Measurements from ENCODE around the gene PLCD3. TPM values are rescaled to one million over a fixed set of nuclear protein-coding genes. Genes with fewer than 3 reads are reported as not detected.

PLCD3 gene
- total and polyA plus RNA-seq, 9 donors: 12.1 to 166 (median 83.4) TPM

DNA sequence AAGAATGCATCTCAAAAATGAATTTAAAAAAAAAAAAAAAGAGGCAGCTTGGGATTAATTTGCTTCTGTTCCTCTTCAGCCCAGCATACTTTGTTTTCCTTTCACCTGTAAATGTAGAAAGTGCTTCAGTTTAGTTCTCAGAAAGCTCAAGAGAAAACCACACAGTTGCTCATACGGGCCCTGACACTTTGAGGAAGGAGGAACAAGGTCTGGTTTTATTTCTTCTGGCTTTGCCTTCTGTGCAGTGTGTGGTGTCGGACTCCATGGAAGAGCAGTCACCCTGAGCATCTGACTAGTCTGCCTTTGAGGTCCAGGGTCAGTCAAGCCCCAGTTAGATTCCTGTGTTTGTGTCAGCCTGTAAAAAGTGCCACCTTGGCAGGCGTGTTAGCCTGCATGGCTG is 43.6 kb downstream of the PLCD3 start:
- no peaks in the 10 kb centered on the region for H3K9me3 ChIP-seq
- no peak overlapping the region for H3K4me3 ChIP-seq
- intact Hi-C loops (cut with DNase I): no loop called here
- DNase-seq: no peak
- H3K27ac ChIP-seq: no peak overlapping the region
- no peaks in the 10 kb centered on the region for H3K36me3 ChIP-seq
- 78 to 96% (median 93%) methylated on average over 3 of the region's 3 CpGs for WGBS, 3 donors
- no peaks in the 10 kb centered on the region for H3K27me3 ChIP-seq
- TF ChIP-seq EP300 (IDR thresholded peaks at IDR 0.05): no peak
- no peak for TF ChIP-seq POLR2A (IDR thresholded peaks at IDR 0.05)
- peaks cover 14% of the 10 kb centered on the region for H3K4me1 ChIP-seq (ENCODE audit: insufficient read depth)

DNA sequence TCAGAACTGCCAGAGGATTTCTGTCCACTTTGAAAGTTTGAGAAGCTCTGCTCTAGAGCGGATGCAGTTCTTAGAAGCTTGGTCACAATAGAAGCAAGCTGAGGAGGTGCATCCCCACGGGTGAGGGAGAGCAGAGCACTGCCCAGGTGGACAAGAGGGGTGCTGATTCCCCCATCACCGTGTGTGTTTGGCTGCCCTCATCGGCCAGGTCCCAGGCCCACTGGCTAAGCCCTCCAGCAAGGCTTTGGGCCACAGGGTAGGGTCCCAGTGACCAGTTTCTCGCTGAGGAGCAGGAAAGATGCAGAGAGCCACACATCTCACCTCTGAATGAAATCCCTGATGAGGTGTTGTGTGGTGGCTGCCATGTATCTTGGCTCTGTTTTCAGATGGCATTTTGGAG is 44.3 kb downstream of the PLCD3 start:
- H3K27ac ChIP-seq: no peak overlapping the region
- 85 to 93% (median 89%) methylated on average over 5 of the region's 5 CpGs for WGBS, 3 donors
- no peak overlapping the region for H3K4me3 ChIP-seq
- H3K27me3 ChIP-seq: no peaks in the 10 kb centered on the region
- peaks cover 9% of the 10 kb centered on the region for H3K4me1 ChIP-seq (ENCODE audit: insufficient read depth)
- intact Hi-C loops (cut with DNase I): no loop called here
- DNase-seq: no peak
- H3K9me3 ChIP-seq: no peaks in the 10 kb centered on the region
- TF ChIP-seq EP300 (IDR thresholded peaks at IDR 0.05) (no peak), POLR2A (IDR thresholded peaks at IDR 0.05) (no peak)
- TF ChIP-seq, protein P1, sequence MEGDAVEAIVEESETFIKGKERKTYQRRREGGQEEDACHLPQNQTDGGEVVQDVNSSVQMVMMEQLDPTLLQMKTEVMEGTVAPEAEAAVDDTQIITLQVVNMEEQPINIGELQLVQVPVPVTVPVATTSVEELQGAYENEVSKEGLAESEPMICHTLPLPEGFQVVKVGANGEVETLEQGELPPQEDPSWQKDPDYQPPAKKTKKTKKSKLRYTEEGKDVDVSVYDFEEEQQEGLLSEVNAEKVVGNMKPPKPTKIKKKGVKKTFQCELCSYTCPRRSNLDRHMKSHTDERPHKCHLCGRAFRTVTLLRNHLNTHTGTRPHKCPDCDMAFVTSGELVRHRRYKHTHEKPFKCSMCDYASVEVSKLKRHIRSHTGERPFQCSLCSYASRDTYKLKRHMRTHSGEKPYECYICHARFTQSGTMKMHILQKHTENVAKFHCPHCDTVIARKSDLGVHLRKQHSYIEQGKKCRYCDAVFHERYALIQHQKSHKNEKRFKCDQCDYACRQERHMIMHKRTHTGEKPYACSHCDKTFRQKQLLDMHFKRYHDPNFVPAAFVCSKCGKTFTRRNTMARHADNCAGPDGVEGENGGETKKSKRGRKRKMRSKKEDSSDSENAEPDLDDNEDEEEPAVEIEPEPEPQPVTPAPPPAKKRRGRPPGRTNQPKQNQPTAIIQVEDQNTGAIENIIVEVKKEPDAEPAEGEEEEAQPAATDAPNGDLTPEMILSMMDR (IDR thresholded peaks at IDR 0.05): no peak
- H3K36me3 ChIP-seq: no peaks in the 10 kb centered on the region

DNA sequence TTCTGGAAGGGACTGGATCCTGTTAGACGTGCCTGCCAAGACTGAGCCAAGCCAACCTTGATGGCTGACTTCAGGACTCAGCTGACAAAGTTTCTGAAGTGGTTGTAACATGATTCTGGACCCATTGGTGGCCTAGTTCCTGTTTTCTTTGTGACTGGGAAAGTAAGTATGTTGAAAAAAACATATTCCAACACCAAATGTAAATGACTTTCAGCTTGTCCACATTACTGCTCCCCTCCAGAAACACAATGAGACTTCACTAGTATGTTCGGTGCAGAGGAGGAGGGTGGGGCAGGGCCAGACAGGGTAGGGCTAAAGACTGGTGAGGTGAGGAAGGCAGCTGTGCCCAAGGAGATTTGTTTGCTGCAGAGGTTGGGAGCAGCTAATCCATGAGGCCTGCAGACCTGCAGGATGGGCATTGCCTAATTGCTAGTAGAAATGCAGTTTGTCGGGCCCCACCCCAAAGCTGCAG is 44.8 kb downstream of the PLCD3 start:
- H3K9me3 ChIP-seq: no peaks in the 10 kb centered on the region
- TF ChIP-seq POLR2A (IDR thresholded peaks at IDR 0.05): no peak
- TF ChIP-seq, protein P1 (IDR thresholded peaks at IDR 0.05): no peak
- no peak for TF ChIP-seq EP300 (IDR thresholded peaks at IDR 0.05)
- intact Hi-C loops (cut with DNase I): no loop called here
- H3K36me3 ChIP-seq: no peaks in the 10 kb centered on the region
- WGBS, 3 donors: 69 to 84% (median 78%) methylated on average over 3 of the region's 3 CpGs
- H3K4me1 ChIP-seq (ENCODE audit: insufficient read depth): peaks cover 6% of the 10 kb centered on the region
- no peak overlapping the region for H3K4me3 ChIP-seq
- DNase-seq: no peak
- no peaks in the 10 kb centered on the region for H3K27me3 ChIP-seq
- no peak overlapping the region for H3K27ac ChIP-seq

DNA sequence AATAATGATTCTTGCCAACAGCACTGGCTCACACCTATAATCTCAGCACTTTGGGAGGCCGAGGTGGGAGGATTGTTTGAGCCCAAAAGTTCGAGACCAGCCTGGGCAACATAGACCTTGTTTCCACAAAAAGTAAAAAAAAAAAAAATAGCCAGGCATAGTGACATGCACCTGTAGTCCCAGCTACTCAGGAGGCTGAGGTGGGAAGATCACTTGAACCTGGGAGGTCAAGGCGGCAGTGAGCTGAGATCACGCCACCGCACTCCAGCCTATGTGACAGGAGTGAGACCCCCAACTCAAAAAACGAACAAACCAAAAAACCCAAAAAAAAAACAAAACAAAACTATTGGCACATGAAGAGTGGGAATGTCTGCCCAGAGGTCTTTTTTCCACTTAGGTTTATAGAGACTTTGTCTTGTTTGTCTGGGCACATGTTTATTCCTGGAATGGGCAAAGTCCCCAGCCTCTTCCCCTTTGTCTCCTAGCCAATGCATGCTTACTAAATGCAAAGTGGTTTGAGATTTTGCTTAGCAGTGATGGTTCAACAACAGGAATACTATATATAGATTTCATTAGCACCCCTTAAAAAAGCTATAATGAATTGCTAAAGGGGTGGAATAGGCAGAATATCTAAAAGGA is 45.3 kb downstream of the PLCD3 start:
- TF ChIP-seq, protein P1 (IDR thresholded peaks at IDR 0.05): no peak
- no peak for TF ChIP-seq EP300 (IDR thresholded peaks at IDR 0.05)
- 89 to 90% (median 90%) methylated on average over 6 of the region's 6 CpGs for WGBS, 3 donors
- Histone ChIP-seq H3K36me3 (no peaks in the 10 kb centered on the region), H3K4me1 (ENCODE audit: insufficient read depth) (peaks cover 3% of the 10 kb centered on the region), H3K27me3 (no peaks in the 10 kb centered on the region), H3K27ac (no peak overlapping the region), H3K4me3 (no peak overlapping the region), H3K9me3 (no peaks in the 10 kb centered on the region)
- DNase-seq: no peak
- intact Hi-C loops (cut with DNase I): no loop called here

DNA sequence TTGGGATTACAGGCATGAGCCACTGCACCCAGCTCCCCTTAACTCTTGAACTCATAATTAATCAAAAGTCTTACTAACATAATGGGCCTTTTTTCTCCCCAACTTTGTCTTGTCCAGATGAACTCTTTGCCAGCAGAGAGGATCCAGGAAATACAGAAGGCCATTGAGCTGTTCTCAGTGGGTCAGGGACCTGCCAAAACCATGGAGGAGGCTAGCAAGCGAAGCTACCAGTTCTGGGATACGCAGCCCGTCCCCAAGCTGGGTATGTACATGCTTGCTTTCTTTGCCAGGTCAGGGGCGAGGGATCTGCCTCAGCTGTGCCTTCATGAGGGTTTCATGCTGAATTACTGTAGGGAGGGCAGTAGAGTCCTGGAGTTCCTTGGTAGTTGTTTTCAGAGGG is 45.9 kb downstream of the PLCD3 start:
- H3K36me3 ChIP-seq: no peaks in the 10 kb centered on the region
- H3K27me3 ChIP-seq: no peaks in the 10 kb centered on the region
- H3K9me3 ChIP-seq: no peaks in the 10 kb centered on the region
- 94 to 97% (median 95%) methylated on average over 4 of the region's 4 CpGs for WGBS, 3 donors
- no peak overlapping the region for H3K27ac ChIP-seq
- intact Hi-C loops (cut with DNase I): no loop called here
- no peaks in the 10 kb centered on the region for H3K4me1 ChIP-seq (ENCODE audit: insufficient read depth)
- TF ChIP-seq EP300 (IDR thresholded peaks at IDR 0.05) (no peak), POLR2A (IDR thresholded peaks at IDR 0.05) (no peak)
- TF ChIP-seq, protein P1 (IDR thresholded peaks at IDR 0.05): no peak
- no peak overlapping the region for H3K4me3 ChIP-seq
- DNase-seq: no peak
